GM12892 (cell line): Measurements from ENCODE around the gene RFTN2.
"Not testable (repeated sequence)": the region's sequence is repeated elsewhere in the genome, so short reads cannot be mapped to it uniquely, and the experiment has no call there.

Experiments
- DNase-seq: peaks from one replicate; pipeline ENCODE4 v3.0.0; 2011; ENCODE audit not compliant: insufficient read length
- FAIRE-seq: peaks from 2 replicates; lab custom pipeline; 2011; peaks lifted over from hg19 to GRCh38; lab: Jason Lieb, UNC
- POLR2A ChIP-seq: IDR thresholded peaks from 2 replicates; pipeline ENCODE4 v1.6.1; 2011; ENCODE audit warnings: low read depth, low read length, control low read depth
- POLR2AphosphoS5 ChIP-seq: IDR thresholded peaks from 2 replicates; pipeline ENCODE4 v1.6.1; 2011; ENCODE audit warnings: low read depth, low read length, control low read depth
- TAF1 ChIP-seq: IDR thresholded peaks from 2 replicates; pipeline ENCODE4 v1.6.1; 2011; ENCODE audit warnings: low read depth, mild to moderate bottlenecking, control low read depth, low read length, borderline replicate concordance

RFTN2 gene

GRCh38 chr2:197672371-197672893 is 3.0 kb downstream of the RFTN2 start:
- TF ChIP-seq POLR2A (no peak), POLR2AphosphoS5 (no peak), TAF1 (no peak)
- FAIRE-seq (no peak), DNase-seq (no peak)

- DNase-seq (no peak), FAIRE-seq (no peak)
- TF ChIP-seq POLR2AphosphoS5, result no peak
Observed at GRCh38 chr2:197669077-197669476, 6.3 kb downstream of the RFTN2 start.

GRCh38 chr2:197668296-197668695 is 7.1 kb downstream of the RFTN2 start:
- TF ChIP-seq TAF1 (no peak), POLR2A (no peak), POLR2AphosphoS5 (no peak)
- DNase-seq (no peak), FAIRE-seq (no peak)

GRCh38 chr2:197666277-197666676 is 9.1 kb downstream of the RFTN2 start:
- no peak for DNase-seq
- TF ChIP-seq TAF1 (no peak), POLR2A (no peak), POLR2AphosphoS5 (no peak)
- FAIRE-seq, result no peak

GRCh38 chr2:197661626-197662025 is 13.8 kb downstream of the RFTN2 start:
- DNase-seq, result no peak
- TF ChIP-seq TAF1 (no peak), POLR2A (no peak), POLR2AphosphoS5 (no peak)
- FAIRE-seq, result peak; percentile 14

- no peak for DNase-seq
- no peak for FAIRE-seq
- TF ChIP-seq POLR2A (no peak), POLR2AphosphoS5 (no peak), TAF1 (no peak)
Observed at GRCh38 chr2:197657562-197657961, 17.8 kb downstream of the RFTN2 start.

- no peak for DNase-seq
- TF ChIP-seq TAF1 (no peak), POLR2A (no peak), POLR2AphosphoS5 (no peak)
- peak; percentile 44 for FAIRE-seq
Observed at GRCh38 chr2:197647961-197648690, 27.3 kb downstream of the RFTN2 start.

GRCh38 chr2:197641666-197642065 is 33.7 kb downstream of the RFTN2 start:
- DNase-seq, result no peak
- TF ChIP-seq POLR2AphosphoS5 (no peak), POLR2A (no peak), TAF1 (no peak)
- FAIRE-seq, result no peak

- not testable (repeated sequence) for FAIRE-seq, DNase-seq
Observed at GRCh38 chr2:197640571-197641122, 34.7 kb downstream of the RFTN2 start.

GRCh38 chr2:197633109-197633657 is 42.2 kb downstream of the RFTN2 start:
- FAIRE-seq, result no peak
- no peak for TF ChIP-seq POLR2A
- TF ChIP-seq POLR2AphosphoS5, result no peak
- no peak for TF ChIP-seq TAF1
- DNase-seq, result no peak

GRCh38 chr2:197628043-197628500 is 47.3 kb downstream of the RFTN2 start:
- FAIRE-seq (peak; percentile 79), DNase-seq (no peak)
- TF ChIP-seq POLR2A (no peak), TAF1 (no peak), POLR2AphosphoS5 (no peak)

- no peak for TF ChIP-seq POLR2AphosphoS5
- no peak for TF ChIP-seq POLR2A
- no peak for TF ChIP-seq TAF1
- DNase-seq, result no peak
- peak; percentile 66 for FAIRE-seq
Observed at GRCh38 chr2:197626965-197627625, 48.3 kb downstream of the RFTN2 start.
